IMR-90 (cell line): ENCODE results near the gene CDC42EP1. TPM values are rescaled to one million over a fixed set of nuclear protein-coding genes. Genes with fewer than 3 reads are reported as not detected.

Experiments used
- ATAC-seq: fragments of 200-7000 bp; cut with Tn5 transposase; 2 replicates; pipeline ENCODE4 v1.9.1; 2020; ENCODE audit warnings: low read depth, mild to moderate bottlenecking, moderate library complexity
- BruUV-seq: library from RNA; stranded (reverse); fragments of 400-500 nt; replicated peaks from 2 replicates; lab custom pipeline; 2021; lab: Mats Ljungman, UMichigan
- CTCF ChIA-PET: fragments of 300-600 bp; formaldehyde crosslinking; extraction: SDS; loops from one replicate; lab custom pipeline; 2021; ENCODE audit warnings: antibody characterized with exemption; lab: Yijun Ruan, JAX
- POLR2A ChIA-PET: fragments of 300-600 bp; sonication (Branson Sonifier 250); formaldehyde crosslinking; loops from one replicate; lab custom pipeline; 2022; ENCODE audit warnings: antibody characterized with exemption; ENCODE audit not compliant: unreplicated experiment; lab: Charles Lee
- DNase-seq: peaks from one replicate; pipeline ENCODE4 v3.0.0; 2013
- H2AFZ ChIP-seq: replicated peaks from 2 replicates; pipeline ENCODE3; 2013; ENCODE audit warnings: low read length, mild to moderate bottlenecking; ENCODE audit not compliant: poor library complexity
- H2AK5ac ChIP-seq: 2 replicates; pipeline ENCODE4 v1.6.1; 2013; ENCODE audit warnings: low read depth, low read length, inconsistent platforms
- H2AK9ac ChIP-seq: replicated peaks from 2 replicates; pipeline ENCODE3; 2013; ENCODE audit warnings: mild to moderate bottlenecking, low read depth, low read length, moderate library complexity; ENCODE audit not compliant: poor library complexity
- H2BK120ac ChIP-seq: 2 replicates; pipeline ENCODE4 v1.6.1; 2013; ENCODE audit warnings: low read depth, low read length, inconsistent platforms
- H2BK15ac ChIP-seq: 3 replicates; pipeline ENCODE4 v1.6.1; 2013; ENCODE audit warnings: low read depth, low read length, inconsistent platforms
- H2BK20ac ChIP-seq: 2 replicates; pipeline ENCODE4 v1.6.1; 2013; ENCODE audit warnings: low read depth, mild to moderate bottlenecking, inconsistent platforms, low read length, moderate library complexity
- H2BK5ac ChIP-seq: 2 replicates; pipeline ENCODE4 v1.6.1; 2013; ENCODE audit warnings: mild to moderate bottlenecking, low read depth, low read length, inconsistent platforms; ENCODE audit not compliant: poor library complexity, severe bottlenecking
- H3K14ac ChIP-seq: replicated peaks from 2 replicates; pipeline ENCODE4 v1.6.1; 2013; ENCODE audit warnings: low read depth, low read length, inconsistent platforms
- H3K18ac ChIP-seq: 2 replicates; pipeline ENCODE4 v1.6.1; 2013; ENCODE audit warnings: low read depth, low read length, control low read depth
- H3K23ac ChIP-seq: 2 replicates; pipeline ENCODE4 v1.6.1; 2013; ENCODE audit warnings: low read depth, low read length, inconsistent platforms
- H3K27ac ChIP-seq: 2 replicates; pipeline ENCODE4 v1.5.1; 2013; ENCODE audit warnings: mild to moderate bottlenecking, control low read depth, low read length; ENCODE audit not compliant: insufficient read depth
- H3K27me3 ChIP-seq: 2 replicates; pipeline ENCODE4 v1.6.1; 2013; ENCODE audit warnings: low read length; ENCODE audit not compliant: control insufficient read depth, insufficient read depth
- H3K36me3 ChIP-seq: 2 replicates; pipeline ENCODE4 v1.6.1; 2013; ENCODE audit warnings: low read length, mixed read lengths; ENCODE audit not compliant: control insufficient read depth, insufficient read depth
- H3K4ac ChIP-seq: 2 replicates; pipeline ENCODE4 v1.6.1; 2013; ENCODE audit warnings: low read depth, low read length, inconsistent platforms
- H3K4me1 ChIP-seq: 2 replicates; pipeline ENCODE4 v1.6.1; 2013; ENCODE audit warnings: low read length, mixed read lengths; ENCODE audit not compliant: control insufficient read depth, insufficient read depth
- H3K4me2 ChIP-seq: 2 replicates; pipeline ENCODE4 v1.6.1; 2013; ENCODE audit warnings: low read depth, mild to moderate bottlenecking, control low read depth, low read length, moderate library complexity
- H3K4me3 ChIP-seq: 2 replicates; pipeline ENCODE4 v1.5.1; 2013; ENCODE audit warnings: low read depth, mild to moderate bottlenecking, control low read depth, low read length, moderate library complexity; ENCODE audit not compliant: insufficient read depth
- H3K56ac ChIP-seq: 2 replicates; pipeline ENCODE4 v1.6.1; 2013; ENCODE audit warnings: low read length, inconsistent platforms; ENCODE audit not compliant: insufficient read depth; ENCODE audit errors: extremely low read depth
- H3K79me1 ChIP-seq, 2 experiments: 2 replicates each; pipeline ENCODE4 v1.6.1; 2013; ENCODE audit warnings: low read length in 2 of 2, inconsistent platforms in 1 of 2, low read depth in 1 of 2
- H3K9ac ChIP-seq: 2 replicates; pipeline ENCODE4 v1.6.1; 2013; ENCODE audit warnings: low read depth, low read length, control low read depth
- H3K9me1 ChIP-seq: 2 replicates; pipeline ENCODE4 v1.6.1; 2013; ENCODE audit warnings: low read length, inconsistent platforms; ENCODE audit not compliant: insufficient read depth
- H3K9me3 ChIP-seq: 2 replicates; pipeline ENCODE4 v1.6.1; 2013; ENCODE audit warnings: low read length; ENCODE audit not compliant: control insufficient read depth, insufficient read depth
- H4K20me1 ChIP-seq: 2 replicates; pipeline ENCODE4 v1.6.1; 2013; ENCODE audit warnings: low read length, inconsistent platforms; ENCODE audit not compliant: insufficient read depth
- H4K5ac ChIP-seq: 2 replicates; pipeline ENCODE4 v1.6.1; 2013; ENCODE audit warnings: mild to moderate bottlenecking, low read depth, low read length, control low read depth
- H4K8ac ChIP-seq, 2 experiments: 2 replicates each; pipeline ENCODE4 v1.6.1; 2013; ENCODE audit warnings: low read depth in 2 of 2, low read length in 2 of 2, control low read depth in 1 of 2, inconsistent platforms in 1 of 2
- H4K91ac ChIP-seq: 2 replicates; pipeline ENCODE4 v1.6.1; 2013; ENCODE audit warnings: low read depth, low read length, inconsistent platforms; ENCODE audit not compliant: insufficient read depth
- CEBPB ChIP-seq: IDR thresholded peaks from 2 replicates; pipeline ENCODE4 v1.6.1; 2012; ENCODE audit warnings: low read depth, low read length, improper control_type of control experiment
- ELK1 ChIP-seq: fragments of 150-350 bp; IDR thresholded peaks from 2 replicates; pipeline ENCODE4 v1.6.1; 2016; ENCODE audit warnings: low read depth, mild to moderate bottlenecking, low read length, moderate library complexity, borderline replicate concordance
- FOS ChIP-seq: fragments of 150-350 bp; IDR thresholded peaks from 2 replicates; pipeline ENCODE4 v1.6.1; 2016; ENCODE audit warnings: low read depth, low read length
- MAFK ChIP-seq: IDR thresholded peaks from 2 replicates; pipeline ENCODE4 v1.6.1; 2012; ENCODE audit warnings: low read depth, low read length, improper control_type of control experiment
- NFE2L2 ChIP-seq: fragments of 150-350 bp; IDR thresholded peaks from 2 replicates; pipeline ENCODE4 v1.6.1; 2016; ENCODE audit warnings: low read depth, mild to moderate bottlenecking, low read length
- POLR2A ChIP-seq: IDR thresholded peaks from 2 replicates; pipeline ENCODE4 v1.6.1; 2012; ENCODE audit warnings: mild to moderate bottlenecking, low read depth, low read length
- RCOR1 ChIP-seq: IDR thresholded peaks from 2 replicates; pipeline ENCODE4 v1.6.1; 2012; ENCODE audit warnings: mild to moderate bottlenecking, low read length, improper control_type of control experiment; ENCODE audit not compliant: insufficient replicate concordance
- RFX5 ChIP-seq: IDR thresholded peaks from 2 replicates; pipeline ENCODE4 v1.8.0; 2012; ENCODE audit warnings: low read depth, mild to moderate bottlenecking, low read length, moderate library complexity
- SMC3 ChIP-seq: fragments of 150-350 bp; IDR thresholded peaks from 2 replicates; pipeline ENCODE4 v1.6.1; 2016; ENCODE audit warnings: low read depth, mild to moderate bottlenecking, antibody characterized with exemption, low read length, moderate library complexity
- USF2 ChIP-seq: fragments of 150-350 bp; IDR thresholded peaks from 2 replicates; pipeline ENCODE4 v1.6.1; 2017; ENCODE audit warnings: mild to moderate bottlenecking, antibody characterized with exemption, low read length, low read depth
- WGBS, 2 experiments: methylation state at CpG; one replicate each; pipeline versions ENCODE4 v1.1.5 to v1.1.7; 2013; ENCODE audit warnings: missing lambda C conversion rate in 2 of 2; ENCODE audit not compliant: insufficient read length in 1 of 2; ENCODE audit errors: extremely low coverage in 2 of 2; 5-methylcytosine and 5-hydroxymethylcytosine counted together
- dilution Hi-C: fragments of 300-500 bp; cut with HindIII; formaldehyde crosslinking; loops from one replicate; pipeline ENCODE4 v1.14.3; 2018; ENCODE audit warnings: low sequenced_read_pairs; ENCODE audit not compliant: unreplicated experiment
- in situ Hi-C: fragments of 300-500 bp; cut with MboI; formaldehyde crosslinking; loops from 3 replicates; pipeline ENCODE4 v1.14.3; 2019; ENCODE audit warnings: low sequenced_read_pairs, inconsistent platforms, mixed read lengths
- intact Hi-C: fragments of 100-400 bp; cut with micrococcal nuclease; formaldehyde crosslinking; loops from 2 replicates; pipeline ENCODE4 v1.10.0; 2022
- polyA plus RNA-seq, 3 experiments: library from polyadenylated mRNA; depleted of rRNA; stranded (reverse); fragments of >200 nt; gene quantifications; 2 replicates each; pipeline ENCODE4 v1.2.3, GENCODE V29; 2012; ENCODE audit warnings: low replicate concordance in 1 of 3
- total RNA-seq: library from RNA; depleted of rRNA; stranded (reverse); fragments of >200 nt; gene quantifications from 2 replicates; pipeline ENCODE4 v1.2.3, GENCODE V29; 2012

CDC42EP1 gene
- total and polyA plus RNA-seq, 2 of the 4 experiments (the other 2 are of a cell fraction) = 4.7 to 47.3 TPM

- H3K18ac ChIP-seq = no peak overlapping the region
- in situ Hi-C loops = no loop called here
- no peak overlapping the region for H2AFZ ChIP-seq
- no peaks in the 10 kb centered on the region; the same call in 1 of the 2 replicates for H3K4me1 ChIP-seq
- no peak overlapping the region for H3K4me2 ChIP-seq
- H4K91ac ChIP-seq = no peak overlapping the region
- no peaks in the 10 kb centered on the region for H4K20me1 ChIP-seq
- H3K4me3 ChIP-seq = no peak overlapping the region
- 0 out of 2 replicates have a peak, but pooled peaks cover 3% of the 10 kb centered on the region for H3K9me1 ChIP-seq
- H3K4ac ChIP-seq = no peak overlapping the region
- CTCF ChIA-PET = no interaction called here
- H2BK120ac ChIP-seq = no peak overlapping the region
- POLR2A ChIA-PET = no interaction called here
- dilution Hi-C loops = no loop called here
- no peaks in the 10 kb centered on the region for H3K9me3 ChIP-seq
- H3K9ac ChIP-seq = no peak overlapping the region
- H3K79me1 ChIP-seq = no peaks in the 10 kb centered on the region
- H2BK20ac ChIP-seq = no peak overlapping the region
- no peak overlapping the region for H2AK9ac ChIP-seq
- H3K14ac ChIP-seq = no peak overlapping the region
- 61% methylated on average over 3 of the region's 11 CpGs; no CpG with 5 or more reads in 1 of the 2 experiments for WGBS, 2 experiments
- no peak overlapping the region for H3K27ac ChIP-seq
- H3K36me3 ChIP-seq = no peaks in the 10 kb centered on the region
- H4K5ac ChIP-seq = no peak overlapping the region
- H2AK5ac ChIP-seq = 0 out of 2 replicates have a peak overlapping the region, but pooled peaks have one; percentile 36
- H3K56ac ChIP-seq = no peak overlapping the region
- H2BK15ac ChIP-seq = no peak overlapping the region
- no peak overlapping the region for H2BK5ac ChIP-seq
- DNase-seq (no peak), ATAC-seq (no peak)
- peaks cover 12% of the 10 kb centered on the region for H3K27me3 ChIP-seq
- no peak for TF ChIP-seq USF2
- no peak for TF ChIP-seq NFE2L2
- TF ChIP-seq MAFK = no peak
- no peak for TF ChIP-seq FOS
- TF ChIP-seq RCOR1 = no peak
- no peak for TF ChIP-seq SMC3
- no peak for TF ChIP-seq ELK1
- TF ChIP-seq RFX5 = no peak
- no peak for TF ChIP-seq POLR2A
- no peak for TF ChIP-seq CEBPB
- no peak overlapping the region for H4K8ac ChIP-seq
- no peak overlapping the region for H3K23ac ChIP-seq
- intact Hi-C loops = no loop called here
- no TSS peak for BruUV-seq
Observed at GRCh38 chr22:37588546-37589215, 28.4 kb downstream of the CDC42EP1 start.
